Nephron (organoid): ENCODE results near the gene ANKRD7.

Experiments
- H3K27ac Mint-ChIP-seq, 3 experiments: 2 replicates each; pipeline ENCODE4 v1.8.0; 2020; ENCODE audit warnings: mixed read lengths in 3 of 3, mild to moderate bottlenecking in 2 of 3, moderate library complexity in 1 of 3
- H3K27me3 Mint-ChIP-seq: 2 replicates; pipeline ENCODE4 v1.8.0; 2021; ENCODE audit warnings: low read depth, mild to moderate bottlenecking, moderate library complexity, mixed read lengths
- H3K36me3 Mint-ChIP-seq: 2 replicates; pipeline ENCODE4 v1.8.0; 2020; ENCODE audit warnings: low read depth, mixed read lengths
- H3K4me1 Mint-ChIP-seq: 2 replicates; pipeline ENCODE4 v1.8.0; 2020; ENCODE audit warnings: mixed read lengths
- H3K4me3 Mint-ChIP-seq, 3 experiments: 2 replicates each; pipeline ENCODE4 v1.8.0; 2020; ENCODE audit warnings: mild to moderate bottlenecking in 3 of 3, mixed read lengths in 3 of 3, moderate library complexity in 2 of 3
- H3K9me3 Mint-ChIP-seq: 2 replicates; pipeline ENCODE4 v1.8.0; 2020; ENCODE audit warnings: mixed read lengths
- CTCF ChIP-seq, 3 experiments: fragments of 200-600 bp; sonication (generic); IDR thresholded peaks; one replicate each; pipeline ENCODE4 v1.5.0; 2021; ENCODE audit warnings: antibody characterized with exemption in 3 of 3; ENCODE audit not compliant: unreplicated experiment in 3 of 3

The ANKRD7 gene

GRCh38 chr7:118195837-118196474 is 28.5 kb upstream of the ANKRD7 start:
- Mint-ChIP-seq H3K9me3 (no peaks in the 10 kb centered on the region), H3K4me3 (no peak overlapping the region), H3K4me1 (no peaks in the 10 kb centered on the region), H3K27me3 (no peaks in the 10 kb centered on the region), H3K27ac (no peak overlapping the region), H3K36me3 (peaks cover 11% of the 10 kb centered on the region)
- TF ChIP-seq CTCF (IDR thresholded peaks at IDR 0.05; ENCODE audit: unreplicated experiment in 3 of 3), result peak; percentile 67 to 75 (median 68)

- Mint-ChIP-seq H3K27ac (no peak overlapping the region), H3K27me3 (no peaks in the 10 kb centered on the region), H3K4me3 (no peak overlapping the region), H3K4me1 (no peaks in the 10 kb centered on the region), H3K9me3 (no peaks in the 10 kb centered on the region), H3K36me3 (no peaks in the 10 kb centered on the region)
- TF ChIP-seq CTCF (IDR thresholded peaks at IDR 0.05; ENCODE audit: unreplicated experiment in 3 of 3), result no peak
Observed at GRCh38 chr7:118202061-118202460, 22.4 kb upstream of the ANKRD7 start.

- Mint-ChIP-seq H3K27me3 (no peaks in the 10 kb centered on the region), H3K27ac (no peak overlapping the region), H3K4me1 (no peaks in the 10 kb centered on the region), H3K36me3 (no peaks in the 10 kb centered on the region), H3K9me3 (no peaks in the 10 kb centered on the region), H3K4me3 (no peak overlapping the region)
- TF ChIP-seq CTCF (IDR thresholded peaks at IDR 0.05; ENCODE audit: unreplicated experiment in 3 of 3), result no peak
Observed at GRCh38 chr7:118214051-118214832, 10.3 kb upstream of the ANKRD7 start.

GRCh38 chr7:118214833-118215182 is 9.7 kb upstream of the ANKRD7 start:
- TF ChIP-seq CTCF (IDR thresholded peaks at IDR 0.05; ENCODE audit: unreplicated experiment in 3 of 3), result no peak

GRCh38 chr7:118217210-118217619 is 7.3 kb upstream of the ANKRD7 start:
- H3K4me3 Mint-ChIP-seq, result no peak overlapping the region
- no peak overlapping the region for H3K27ac Mint-ChIP-seq
- TF ChIP-seq CTCF (IDR thresholded peaks at IDR 0.05; ENCODE audit: unreplicated experiment in 3 of 3), result no peak
- H3K9me3 Mint-ChIP-seq, result no peaks in the 10 kb centered on the region
- no peaks in the 10 kb centered on the region for H3K4me1 Mint-ChIP-seq
- H3K36me3 Mint-ChIP-seq, result no peaks in the 10 kb centered on the region
- H3K27me3 Mint-ChIP-seq, result no peaks in the 10 kb centered on the region

More at GRCh38 chr7:118214833-118215182, 9.7 kb upstream of the ANKRD7 start:
- H3K9me3 Mint-ChIP-seq, result no peaks in the 10 kb centered on the region
- H3K4me1 Mint-ChIP-seq, result no peaks in the 10 kb centered on the region
- no peak overlapping the region for H3K27ac Mint-ChIP-seq
- H3K4me3 Mint-ChIP-seq, result no peak overlapping the region
- no peaks in the 10 kb centered on the region for H3K27me3 Mint-ChIP-seq
- no peaks in the 10 kb centered on the region for H3K36me3 Mint-ChIP-seq
